ENCODE measurements around the gene ELAVL3. TPM values are rescaled to one million over a fixed set of nuclear protein-coding genes. Genes with fewer than 3 reads are reported as not detected.
A peak's percentile ranks its signal among the peaks of the same experiment; 100 is the strongest.

ELAVL3 gene
- total RNA-seq = 0.07 TPM in 1 of 2 replicates, not detected in the other
- not detected in 2 replicates for polyA plus RNA-seq
- polyA plus RNA-seq (2011; cell fraction: cytosol; rRNA removed) = not detected in 2 replicates
- not detected in 2 replicates for polyA plus RNA-seq (2011; cell fraction: nucleus; rRNA removed)
- not detected in 2 replicates for polyA plus RNA-seq (2012)
- not detected in 2 replicates for polyA minus RNA-seq
- polyA minus RNA-seq (2011; cell fraction: cytosol; rRNA and poly(A)+ RNA removed) = not detected
- polyA minus RNA-seq (2011; cell fraction: nucleus; rRNA and poly(A)+ RNA removed) = not detected in 2 replicates
- Bru-seq, nascent RNA = not detected
- BruChase-seq, experiment 1, labeled RNA remaining after a 6-hour chase = percentile 9 among the genes with signal in this experiment
- BruChase-seq, experiment 2, labeled RNA remaining after a 2-hour chase = not detected
- long read RNA-seq = 0 reads

GRCh38 chr19:11480715-11481533, at the start of gene ELAVL3:
ELAVL3 (minus strand) TSS chr19:11481046; CDS start chr19:11480608, 438 bp downstream.
- no peaks in the 10 kb centered on the region for H4K20me1 ChIP-seq (replicated peaks; ENCODE audit: control insufficient read depth, extremely low read depth, insufficient read depth, low read length)
- peaks cover 3% of the 10 kb centered on the region for H3K4me1 ChIP-seq (ENCODE audit: control insufficient read depth, extremely low read depth, insufficient read depth, low read length)
- no peak within 1 kb of the TSS for H3K27ac ChIP-seq (ENCODE audit: insufficient read depth, low read depth, low read length)
- H3K79me2 ChIP-seq (ENCODE audit: control insufficient read depth, insufficient read depth, low read length) = no peaks in the 10 kb centered on the region
- no peaks in the 10 kb centered on the region for H3K9me1 ChIP-seq (replicated peaks; ENCODE audit: control insufficient read depth, extremely low read depth, insufficient read depth, low read length)
- peaks cover 13 to 25% of the 10 kb centered on the region in 2 experiments for H3K27me3 ChIP-seq (ENCODE audit: control insufficient read depth in 2 of 2, insufficient read depth in 2 of 2, low read length in 2 of 2)
- intact Hi-C loops (cut with micrococcal nuclease) = no loop called here
- no peak for FAIRE-seq
- CTCF ChIA-PET = interaction anchor here (0.6 to 2.5 kb wide), 2 partner anchors 100 to 187 kb away, joined by 3 to 48 read pairs; no protein-coding TSS in a partner anchor
- TF ChIP-seq FOS (IDR thresholded peaks at IDR 0.05; ENCODE audit: borderline replicate concordance, insufficient read depth, low read length) = no peak
- no peak for TF ChIP-seq MAX (IDR thresholded peaks at IDR 0.05; ENCODE audit: insufficient read depth, insufficient read length)
- no peak for TF ChIP-seq JUN (IDR thresholded peaks at IDR 0.05; ENCODE audit: borderline replicate concordance, insufficient read depth, insufficient read length, low read depth)
- no peak for TF ChIP-seq POLR2A (IDR thresholded peaks at IDR 0.05; ENCODE audit: low read depth, low read length)
- TF ChIP-seq EZH2 (IDR thresholded peaks at IDR 0.05; ENCODE audit: borderline replicate concordance, low read depth, low read length, severe bottlenecking) = peak; percentile 79
- no peak for TF ChIP-seq GATA2 (IDR thresholded peaks at IDR 0.05; ENCODE audit: insufficient read depth, insufficient read length, low read depth, low read length)
- no peak for TF ChIP-seq CTCF (IDR thresholded peaks at IDR 0.05; ENCODE audit: extremely low read depth in 1 of 2, insufficient read depth in 1 of 2, low read depth in 1 of 2, low read length in 2 of 2)
- TF ChIP-seq POLR2AphosphoS5 (IDR thresholded peaks at IDR 0.05; ENCODE audit: insufficient read depth, low read depth, low read length) = no peak
- TF ChIP-seq MYC (IDR thresholded peaks at IDR 0.05; ENCODE audit: low read depth, low read length) = no peak
- POLR2A ChIA-PET = no interaction called here
- no peak for DNase-seq (ENCODE audit: low read depth, low spot score)
- no peaks in the 10 kb centered on the region for H3K9me3 ChIP-seq (replicated peaks; ENCODE audit: control insufficient read depth, insufficient read depth, low read length)
- no peak within 1 kb of the TSS for H3K4me2 ChIP-seq (ENCODE audit: insufficient read depth, low read length)
- H3K36me3 ChIP-seq (ENCODE audit: control insufficient read depth in 2 of 2, extremely low read depth in 1 of 2, insufficient read depth in 2 of 2, low read length in 2 of 2) = no peaks in the 10 kb centered on the region
- H3K4me3 ChIP-seq (replicated peaks in 1 of 3; ENCODE audit: insufficient read depth in 1 of 3, low read depth in 1 of 3, low read length in 3 of 3) = no peak within 1 kb of the TSS
- no peak within 1 kb of the TSS for H2AFZ ChIP-seq (ENCODE audit: low read depth, low read length)
- BruUV-seq (replicated peaks) = no TSS peak
- dilution Hi-C loops (cut with MboI; ENCODE audit: extremely low pct_ligation_motif_present, low sequenced_read_pairs) = no loop called here
- H3K9ac ChIP-seq (replicated peaks; ENCODE audit: extremely low read depth, insufficient read depth, low read length) = no peak within 1 kb of the TSS

Measured in endothelial cell of umbilical vein (primary cell).